Limb (tissue), 2 donors: ENCODE results near the gene FTO.
A peak's percentile ranks its signal among the peaks of the same experiment; 100 is the strongest.

Experiments used
- DNase-seq, 2 donors: peaks; one replicate each; pipeline ENCODE4 v3.0.0-alpha.2; 2016; ENCODE audit errors: extremely low spot score in 2 of 2

Gene FTO

GRCh38 chr16:53925107-53925410 lies 221.1 kb downstream of the FTO start:
- DNase-seq = no peak

GRCh38 chr16:53925526-53925925 lies 221.6 kb downstream of the FTO start:
- no peak for DNase-seq

- no peak for DNase-seq
Measured at GRCh38 chr16:53926209-53926608, 222.3 kb downstream of the FTO start.

- DNase-seq = no peak
Measured at GRCh38 chr16:53932975-53933374, 229.0 kb downstream of the FTO start.

GRCh38 chr16:53933407-53933806 lies 229.5 kb downstream of the FTO start:
- DNase-seq = no peak

- no peak for DNase-seq
Measured at GRCh38 chr16:53936052-53936451, 232.1 kb downstream of the FTO start.

- DNase-seq = no peak
Measured at GRCh38 chr16:53936529-53936928, 232.6 kb downstream of the FTO start.

GRCh38 chr16:53937161-53937880 lies 233.4 kb downstream of the FTO start:
- no peak for DNase-seq

GRCh38 chr16:53944025-53944424 lies 240.1 kb downstream of the FTO start:
- DNase-seq = no peak

- no peak for DNase-seq
Measured at GRCh38 chr16:53945996-53946395, 242.0 kb downstream of the FTO start.

GRCh38 chr16:53946746-53947386 lies 242.9 kb downstream of the FTO start:
- no peak for DNase-seq

- no peak for DNase-seq
Measured at GRCh38 chr16:53947642-53948041, 243.7 kb downstream of the FTO start.

GRCh38 chr16:53948326-53948725 lies 244.4 kb downstream of the FTO start:
- no peak for DNase-seq

GRCh38 chr16:53948734-53949430 lies 244.9 kb downstream of the FTO start:
- DNase-seq = no peak

GRCh38 chr16:53949715-53950410 lies 245.9 kb downstream of the FTO start:
- DNase-seq = no peak

GRCh38 chr16:53950677-53951076 lies 246.7 kb downstream of the FTO start:
- DNase-seq = no peak

- no peak for DNase-seq
Measured at GRCh38 chr16:53952215-53953208, 248.6 kb downstream of the FTO start.

- DNase-seq = peak in 1 of 2 donors; percentile 77
Measured at GRCh38 chr16:53953336-53953735, 249.4 kb downstream of the FTO start.

- no peak for DNase-seq
Measured at GRCh38 chr16:53955221-53955875, 251.4 kb downstream of the FTO start.

GRCh38 chr16:53958341-53958880 lies 254.5 kb downstream of the FTO start:
- no peak for DNase-seq
